ENCODE measurements around the gene CTTNBP2. TPM values are rescaled to one million over a fixed set of nuclear protein-coding genes. Genes with fewer than 3 reads are reported as not detected.

Gene CTTNBP2
- total RNA-seq, 1 experiment from 2014 or later = 17.6 TPM

DNA sequence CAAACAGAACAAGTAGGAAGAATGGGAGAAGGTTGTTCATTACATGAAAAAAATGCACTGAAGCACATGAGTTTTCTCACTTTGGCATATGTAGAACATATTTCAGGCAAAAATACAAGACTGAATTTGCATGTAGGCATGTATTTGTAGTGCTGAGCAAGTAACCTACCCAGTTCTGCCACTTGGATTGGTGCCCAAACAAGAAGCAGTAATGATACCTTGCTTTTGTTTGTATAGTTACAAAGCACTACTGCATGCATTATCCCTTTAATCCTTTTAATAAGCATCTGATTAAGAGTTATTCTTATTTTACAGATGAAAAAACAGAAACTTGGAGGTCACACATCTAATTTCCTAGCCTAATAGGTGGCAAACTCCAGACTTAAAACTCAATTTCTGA lies 23.1 kb upstream of the CTTNBP2 start:
- no peak for DNase-seq
- Histone ChIP-seq H4K5ac (ENCODE audit: insufficient read length, low read depth, low read length) (no peak overlapping the region), H3K4ac (ENCODE audit: low read depth, low read length) (no peak overlapping the region), H3K56ac (ENCODE audit: insufficient read length, low read depth, low read length) (no peak overlapping the region), H3K27me3 (ENCODE audit: insufficient read depth, low read length) (no peaks in the 10 kb centered on the region), H4K8ac (replicated peaks; ENCODE audit: insufficient read length, low read depth, low read length) (no peak overlapping the region), H3K27ac (ENCODE audit: insufficient read length, low read depth, low read length) (no peak overlapping the region), H2AFZ (ENCODE audit: low read length) (no peak overlapping the region), H2AK5ac (ENCODE audit: insufficient read length, low read length) (no peak overlapping the region), H3K23ac (ENCODE audit: insufficient read length, low read depth, low read length) (no peak overlapping the region), H3K9me3 (ENCODE audit: control insufficient read depth, low read depth, low read length) (no peaks in the 10 kb centered on the region), H4K91ac (ENCODE audit: insufficient read length, low read depth, low read length) (no peak overlapping the region), H3K18ac (ENCODE audit: insufficient read length, low read depth, low read length) (no peak overlapping the region), H2BK15ac (ENCODE audit: low read depth, low read length) (no peak overlapping the region), H3K23me2 (ENCODE audit: insufficient read length, low read depth, low read length, poor library complexity, severe bottlenecking) (no peaks in the 10 kb centered on the region), H3K4me1 (ENCODE audit: insufficient read depth, low read length) (no peaks in the 10 kb centered on the region), H3K14ac (ENCODE audit: insufficient read depth, low read length) (no peak overlapping the region), H3T11ph (ENCODE audit: low read length) (no peak overlapping the region), H3K79me2 (ENCODE audit: insufficient read depth, low read length) (no peaks in the 10 kb centered on the region), H4K20me1 (ENCODE audit: control insufficient read depth, insufficient read depth, insufficient read length) (no peaks in the 10 kb centered on the region), H3K9ac (ENCODE audit: extremely low read depth, insufficient read length, low read length) (no peak overlapping the region), H2BK120ac (ENCODE audit: low read depth, low read length, poor library complexity, severe bottlenecking) (no peak overlapping the region), H3K4me2 (ENCODE audit: insufficient read depth, insufficient read length, low read length) (no peak overlapping the region), H2BK5ac (ENCODE audit: insufficient read length, low read length) (no peak overlapping the region), H3K79me1 (ENCODE audit: insufficient read depth, low read depth, low read length, poor library complexity, severe bottlenecking) (no peaks in the 10 kb centered on the region), H2BK12ac (ENCODE audit: insufficient read length, low read depth, low read length) (no peak overlapping the region), H2BK20ac (ENCODE audit: low read depth, low read length, poor library complexity, severe bottlenecking) (no peak overlapping the region)
- H3K9me3 Mint-ChIP-seq = no peaks in the 10 kb centered on the region
- no peak overlapping the region for H3K27ac Mint-ChIP-seq
- no peaks in the 10 kb centered on the region for H3K27me3 Mint-ChIP-seq (ENCODE audit: low read depth)
- no peak overlapping the region for H3K4me3 Mint-ChIP-seq
- peaks cover 3% of the 10 kb centered on the region in 2 experiments; a peak in 2 of 4 replicates for H3K4me1 Mint-ChIP-seq
- TF ChIP-seq, protein P1, sequence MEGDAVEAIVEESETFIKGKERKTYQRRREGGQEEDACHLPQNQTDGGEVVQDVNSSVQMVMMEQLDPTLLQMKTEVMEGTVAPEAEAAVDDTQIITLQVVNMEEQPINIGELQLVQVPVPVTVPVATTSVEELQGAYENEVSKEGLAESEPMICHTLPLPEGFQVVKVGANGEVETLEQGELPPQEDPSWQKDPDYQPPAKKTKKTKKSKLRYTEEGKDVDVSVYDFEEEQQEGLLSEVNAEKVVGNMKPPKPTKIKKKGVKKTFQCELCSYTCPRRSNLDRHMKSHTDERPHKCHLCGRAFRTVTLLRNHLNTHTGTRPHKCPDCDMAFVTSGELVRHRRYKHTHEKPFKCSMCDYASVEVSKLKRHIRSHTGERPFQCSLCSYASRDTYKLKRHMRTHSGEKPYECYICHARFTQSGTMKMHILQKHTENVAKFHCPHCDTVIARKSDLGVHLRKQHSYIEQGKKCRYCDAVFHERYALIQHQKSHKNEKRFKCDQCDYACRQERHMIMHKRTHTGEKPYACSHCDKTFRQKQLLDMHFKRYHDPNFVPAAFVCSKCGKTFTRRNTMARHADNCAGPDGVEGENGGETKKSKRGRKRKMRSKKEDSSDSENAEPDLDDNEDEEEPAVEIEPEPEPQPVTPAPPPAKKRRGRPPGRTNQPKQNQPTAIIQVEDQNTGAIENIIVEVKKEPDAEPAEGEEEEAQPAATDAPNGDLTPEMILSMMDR (conservative IDR thresholded peaks at IDR 0.05) = no peak
- H3K36me3 Mint-ChIP-seq (ENCODE audit: insufficient read depth in 1 of 3, low read depth in 3 of 3) = no peaks in the 10 kb centered on the region
